ENCODE measurements around the gene SOX21.

SOX21 gene

GRCh38 chr13:94700051-94700535 lies 12.3 kb downstream of the SOX21 start:
- H3K9ac ChIP-seq (ENCODE audit: insufficient read length), result no peak overlapping the region
- H3K27ac ChIP-seq, result no peak overlapping the region
- no peak for DNase-seq (ENCODE audit: low read depth, low spot score)

GRCh38 chr13:94696171-94696570 lies 16.2 kb downstream of the SOX21 start:
- TF ChIP-seq POLR2AphosphoS5 (IDR thresholded peaks at IDR 0.05; ENCODE audit: borderline replicate concordance, low read depth, low read length), result no peak
- TF ChIP-seq EZH2 (IDR thresholded peaks at IDR 0.05), result no peak
- TF ChIP-seq FOXP2 (optimal IDR thresholded peaks at IDR 0.05; ENCODE audit: control extremely low read depth, extremely low read length, insufficient read depth), result no peak

More at GRCh38 chr13:94700051-94700535, 12.3 kb downstream of the SOX21 start:
- no peaks in the 10 kb centered on the region for H3K36me3 ChIP-seq (ENCODE audit: insufficient read depth, low read length)
- no peak overlapping the region for H3K4me3 ChIP-seq
- TF ChIP-seq POLR2AphosphoS5 (IDR thresholded peaks at IDR 0.05; ENCODE audit: borderline replicate concordance, low read depth, low read length) (no peak), FOXP2 (optimal IDR thresholded peaks at IDR 0.05; ENCODE audit: control extremely low read depth, extremely low read length, insufficient read depth) (no peak), EZH2 (IDR thresholded peaks at IDR 0.05) (no peak)
- no peaks in the 10 kb centered on the region for H3K9me3 ChIP-seq (ENCODE audit: low read depth, low read length)

GRCh38 chr13:94692030-94692429 lies 20.3 kb downstream of the SOX21 start:
- H3K27ac ChIP-seq, result no peak overlapping the region
- no peak overlapping the region for H3K4me3 ChIP-seq
- TF ChIP-seq EZH2 (IDR thresholded peaks at IDR 0.05) (no peak), FOXP2 (optimal IDR thresholded peaks at IDR 0.05; ENCODE audit: control extremely low read depth, extremely low read length, insufficient read depth) (no peak), POLR2AphosphoS5 (IDR thresholded peaks at IDR 0.05; ENCODE audit: borderline replicate concordance, low read depth, low read length) (no peak)
- no peak overlapping the region for H3K9ac ChIP-seq (ENCODE audit: insufficient read length)
- DNase-seq (ENCODE audit: low read depth, low spot score), result no peak
- no peaks in the 10 kb centered on the region for H3K36me3 ChIP-seq (ENCODE audit: insufficient read depth, low read length)
- H3K9me3 ChIP-seq (ENCODE audit: low read depth, low read length), result no peaks in the 10 kb centered on the region

More at GRCh38 chr13:94696171-94696570, 16.2 kb downstream of the SOX21 start:
- Histone ChIP-seq H3K4me3 (no peak overlapping the region), H3K9ac (ENCODE audit: insufficient read length) (no peak overlapping the region), H3K36me3 (ENCODE audit: insufficient read depth, low read length) (no peaks in the 10 kb centered on the region), H3K27ac (no peak overlapping the region), H3K9me3 (ENCODE audit: low read depth, low read length) (no peaks in the 10 kb centered on the region)
- DNase-seq (ENCODE audit: low read depth, low spot score), result no peak

GRCh38 chr13:94683409-94683808 lies 28.9 kb downstream of the SOX21 start:
- TF ChIP-seq EZH2 (IDR thresholded peaks at IDR 0.05) (no peak), POLR2AphosphoS5 (IDR thresholded peaks at IDR 0.05; ENCODE audit: borderline replicate concordance, low read depth, low read length) (no peak), FOXP2 (optimal IDR thresholded peaks at IDR 0.05; ENCODE audit: control extremely low read depth, extremely low read length, insufficient read depth) (no peak)
- H3K9me3 ChIP-seq (ENCODE audit: low read depth, low read length), result no peaks in the 10 kb centered on the region
- DNase-seq (ENCODE audit: low read depth, low spot score), result no peak

GRCh38 chr13:94682229-94682628 lies 30.1 kb downstream of the SOX21 start:
- Histone ChIP-seq H3K36me3 (ENCODE audit: insufficient read depth, low read length) (no peaks in the 10 kb centered on the region), H3K9ac (ENCODE audit: insufficient read length) (no peak overlapping the region), H3K9me3 (ENCODE audit: low read depth, low read length) (no peaks in the 10 kb centered on the region), H3K27ac (no peak overlapping the region), H3K4me3 (no peak overlapping the region)
- no peak for DNase-seq (ENCODE audit: low read depth, low spot score)
- no peak for TF ChIP-seq FOXP2 (optimal IDR thresholded peaks at IDR 0.05; ENCODE audit: control extremely low read depth, extremely low read length, insufficient read depth)
- TF ChIP-seq POLR2AphosphoS5 (IDR thresholded peaks at IDR 0.05; ENCODE audit: borderline replicate concordance, low read depth, low read length), result no peak
- no peak for TF ChIP-seq EZH2 (IDR thresholded peaks at IDR 0.05)

More at GRCh38 chr13:94683409-94683808, 28.9 kb downstream of the SOX21 start:
- no peak overlapping the region for H3K27ac ChIP-seq
- H3K36me3 ChIP-seq (ENCODE audit: insufficient read depth, low read length), result no peaks in the 10 kb centered on the region
- H3K9ac ChIP-seq (ENCODE audit: insufficient read length), result no peak overlapping the region
- no peak overlapping the region for H3K4me3 ChIP-seq

- H3K9me3 ChIP-seq (ENCODE audit: low read depth, low read length), result no peaks in the 10 kb centered on the region
- H3K27ac ChIP-seq, result no peak overlapping the region
- H3K36me3 ChIP-seq (ENCODE audit: insufficient read depth, low read length), result no peaks in the 10 kb centered on the region
- DNase-seq (ENCODE audit: low read depth, low spot score), result no peak
- H3K9ac ChIP-seq (ENCODE audit: insufficient read length), result no peak overlapping the region
- TF ChIP-seq FOXP2 (optimal IDR thresholded peaks at IDR 0.05; ENCODE audit: control extremely low read depth, extremely low read length, insufficient read depth), result no peak
- no peak for TF ChIP-seq POLR2AphosphoS5 (IDR thresholded peaks at IDR 0.05; ENCODE audit: borderline replicate concordance, low read depth, low read length)
- no peak for TF ChIP-seq EZH2 (IDR thresholded peaks at IDR 0.05)
- no peak overlapping the region for H3K4me3 ChIP-seq
These were observed 32.7 kb downstream of the SOX21 start for GRCh38 chr13:94679614-94680013.

- no peak overlapping the region for H3K9ac ChIP-seq (ENCODE audit: insufficient read length)
- no peaks in the 10 kb centered on the region for H3K36me3 ChIP-seq (ENCODE audit: insufficient read depth, low read length)
- no peak overlapping the region for H3K4me3 ChIP-seq
- TF ChIP-seq POLR2AphosphoS5 (IDR thresholded peaks at IDR 0.05; ENCODE audit: borderline replicate concordance, low read depth, low read length), result no peak
- no peak for DNase-seq (ENCODE audit: low read depth, low spot score)
- H3K9me3 ChIP-seq (ENCODE audit: low read depth, low read length), result no peaks in the 10 kb centered on the region
- no peak overlapping the region for H3K27ac ChIP-seq
These were observed 33.5 kb downstream of the SOX21 start for GRCh38 chr13:94678845-94679244.

GRCh38 chr13:94677799-94678198 lies 34.5 kb downstream of the SOX21 start:
- Histone ChIP-seq H3K9me3 (ENCODE audit: low read depth, low read length) (no peaks in the 10 kb centered on the region), H3K36me3 (ENCODE audit: insufficient read depth, low read length) (no peaks in the 10 kb centered on the region), H3K9ac (ENCODE audit: insufficient read length) (no peak overlapping the region), H3K4me3 (no peak overlapping the region), H3K27ac (no peak overlapping the region)
- TF ChIP-seq POLR2AphosphoS5 (IDR thresholded peaks at IDR 0.05; ENCODE audit: borderline replicate concordance, low read depth, low read length) (no peak), EZH2 (IDR thresholded peaks at IDR 0.05) (no peak), FOXP2 (optimal IDR thresholded peaks at IDR 0.05; ENCODE audit: control extremely low read depth, extremely low read length, insufficient read depth) (no peak)
- DNase-seq (ENCODE audit: low read depth, low spot score), result no peak
